Stimulated activated CD4-positive, alpha-beta T cell treated with anti-CD3 and anti-CD28 coated beads, Interleukin-2, amount 100 ng/mL, for 48 hours (primary cell): Measurements from ENCODE around the gene LDLR.
"Not testable (repeated sequence)": the region's sequence is repeated elsewhere in the genome, so short reads cannot be mapped to it uniquely, and the experiment has no call there.

Experiments used
- DNase-seq, 2 donors: peaks; one replicate each; pipeline ENCODE4 v3.0.0-alpha.2; 2020

Gene LDLR

DNA sequence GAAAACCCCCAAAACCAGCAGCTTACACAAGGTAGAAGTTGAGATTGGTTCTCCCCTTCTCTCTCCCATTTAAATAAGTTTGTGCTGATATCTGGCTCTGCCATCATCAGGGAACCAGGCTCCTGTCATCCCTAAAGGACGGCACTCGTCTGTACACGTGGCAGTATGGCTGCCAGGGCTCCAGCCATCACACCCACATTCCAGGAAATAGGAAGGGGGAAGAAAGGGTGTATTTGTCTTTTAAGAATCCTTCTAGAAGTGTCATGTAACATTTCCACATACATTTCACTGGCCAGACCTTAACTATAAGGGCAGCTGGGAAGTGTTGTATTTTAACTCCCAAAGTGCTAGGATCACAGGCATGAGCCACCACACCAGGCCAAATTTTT is 56.3 kb downstream of the LDLR start:
- DNase-seq, result no peak

GRCh38 chr19:11148001-11148400 is 58.7 kb downstream of the LDLR start:
- DNase-seq, result no peak

- DNase-seq, result no peak
These were observed 61.9 kb downstream of the LDLR start for GRCh38 chr19:11151181-11151580.

DNA sequence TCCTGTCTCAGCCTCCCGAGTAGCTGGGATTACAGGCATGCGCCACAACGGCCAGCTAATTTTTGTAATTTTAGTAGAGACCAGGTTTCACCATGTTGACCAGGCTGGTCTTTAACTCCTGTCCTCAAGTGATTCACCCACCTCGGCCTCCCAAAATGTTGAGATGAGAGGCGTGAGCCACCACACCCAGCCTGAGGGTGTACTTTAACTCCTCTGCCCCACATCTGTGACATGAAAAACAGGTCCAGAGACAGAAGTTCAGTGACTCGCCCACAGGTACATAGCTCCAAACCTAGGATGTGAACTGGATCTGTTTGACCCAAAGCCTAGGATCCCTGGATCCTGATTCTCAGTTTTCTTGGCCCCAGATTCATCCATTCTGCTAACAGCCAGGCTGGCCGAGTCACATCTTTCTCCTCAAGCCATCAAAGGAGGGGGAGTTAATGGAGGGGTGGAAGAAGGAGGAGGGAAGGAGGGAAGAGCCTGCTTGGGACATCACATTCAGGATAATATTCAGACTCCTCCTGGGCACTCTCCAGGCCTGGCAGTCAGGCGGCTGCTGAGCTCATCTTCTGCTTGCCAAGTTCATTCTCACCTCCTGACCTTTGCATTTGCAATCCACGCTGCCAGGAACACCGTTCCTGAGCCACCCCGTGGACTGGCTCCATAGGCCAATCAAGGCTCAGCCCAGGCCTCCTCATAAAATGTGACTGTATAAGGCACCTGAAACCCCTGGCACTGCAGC is 63.2 kb downstream of the LDLR start:
- no peak for DNase-seq

- DNase-seq, result no peak
These were observed 65.4 kb downstream of the LDLR start for GRCh38 chr19:11154683-11155047.

DNA sequence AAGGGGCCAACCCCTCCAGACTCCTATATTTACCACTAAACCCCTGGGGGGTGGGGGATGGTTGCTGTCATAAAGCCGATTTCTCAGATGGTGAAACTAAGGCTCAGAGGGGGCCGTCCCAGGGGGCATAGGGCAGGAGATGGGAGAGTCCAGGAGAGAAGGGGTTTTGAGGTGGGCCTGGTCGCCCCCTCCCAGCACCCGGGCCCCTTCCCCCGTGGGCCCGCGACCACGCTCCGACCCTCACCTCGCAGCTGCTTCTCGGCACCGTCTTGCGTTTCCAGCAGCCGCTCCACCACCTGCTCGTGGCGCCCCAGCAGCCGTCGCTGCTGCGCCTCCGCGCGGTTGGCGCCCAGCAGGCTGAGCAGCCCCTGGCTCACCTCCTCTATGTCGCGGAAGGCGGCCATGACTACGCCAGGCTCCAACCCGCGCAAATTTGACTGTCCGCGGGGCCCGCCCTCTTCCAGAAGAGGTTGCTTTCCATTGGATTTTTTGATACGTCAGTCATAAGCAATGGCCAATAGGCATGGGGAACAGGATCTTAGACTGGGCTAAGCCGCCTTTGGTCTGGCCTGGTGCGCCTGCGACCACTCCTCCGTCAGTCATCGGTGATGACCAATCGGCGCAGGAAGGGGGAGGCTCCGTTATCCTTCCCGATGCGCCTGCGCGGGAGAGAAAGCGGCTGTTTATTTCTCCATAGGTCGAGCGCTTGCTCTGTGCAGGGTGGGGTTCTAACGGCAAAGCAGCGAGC is 66.3 kb downstream of the LDLR start, which contains the start of gene SPC24:
Gene SPC24, minus strand, starts transcription at position 410 of the 748 bp plus-strand sequence. Its CDS starts 6 bp downstream, at position 404.
- peak; percentile 85 for DNase-seq

DNA sequence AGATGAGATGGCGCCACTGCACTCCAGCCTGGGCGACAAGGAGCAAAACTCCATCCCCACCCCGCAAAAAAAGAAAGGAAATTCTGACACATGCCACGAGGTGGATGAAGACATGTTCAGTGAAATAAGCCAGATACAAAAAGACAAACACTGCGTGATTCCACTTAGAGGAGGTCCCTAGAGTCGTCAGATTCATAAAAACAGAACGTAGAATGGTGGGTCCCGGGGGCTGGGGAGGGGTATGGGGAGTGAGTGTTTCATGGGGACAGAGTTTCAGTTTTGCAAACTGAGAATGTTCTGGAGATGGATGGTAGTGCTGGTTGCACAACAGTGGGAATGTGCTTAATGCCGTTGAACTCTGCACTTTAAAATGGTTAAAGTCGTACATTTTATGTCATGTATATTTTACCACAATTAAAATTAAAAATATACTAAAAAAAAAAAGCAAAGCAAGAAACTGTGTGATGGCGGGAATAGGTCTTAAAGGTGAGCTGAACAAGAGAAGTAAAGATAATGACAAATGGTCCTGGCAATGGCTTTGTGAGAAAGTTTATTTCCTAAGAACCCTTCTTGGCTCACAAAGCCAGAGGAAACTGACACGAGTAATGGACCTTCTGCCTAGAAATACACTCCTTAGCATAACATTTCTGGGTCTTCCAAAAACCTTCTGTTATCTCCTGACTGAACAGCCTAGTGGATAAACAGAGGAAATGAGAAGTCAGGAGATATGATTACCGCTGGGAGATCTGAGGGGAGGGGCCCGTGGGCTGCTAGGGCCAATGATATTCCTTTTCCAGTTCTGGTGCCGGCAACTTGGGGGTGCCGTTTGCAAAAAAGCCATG is 70.6 kb downstream of the LDLR start:
- no peak for DNase-seq

- not testable (repeated sequence) for DNase-seq
These were observed 71.1 kb downstream of the LDLR start for GRCh38 chr19:11160440-11160768.

GRCh38 chr19:11164296-11164695 is 75.0 kb downstream of the LDLR start:
- no peak for DNase-seq

DNA sequence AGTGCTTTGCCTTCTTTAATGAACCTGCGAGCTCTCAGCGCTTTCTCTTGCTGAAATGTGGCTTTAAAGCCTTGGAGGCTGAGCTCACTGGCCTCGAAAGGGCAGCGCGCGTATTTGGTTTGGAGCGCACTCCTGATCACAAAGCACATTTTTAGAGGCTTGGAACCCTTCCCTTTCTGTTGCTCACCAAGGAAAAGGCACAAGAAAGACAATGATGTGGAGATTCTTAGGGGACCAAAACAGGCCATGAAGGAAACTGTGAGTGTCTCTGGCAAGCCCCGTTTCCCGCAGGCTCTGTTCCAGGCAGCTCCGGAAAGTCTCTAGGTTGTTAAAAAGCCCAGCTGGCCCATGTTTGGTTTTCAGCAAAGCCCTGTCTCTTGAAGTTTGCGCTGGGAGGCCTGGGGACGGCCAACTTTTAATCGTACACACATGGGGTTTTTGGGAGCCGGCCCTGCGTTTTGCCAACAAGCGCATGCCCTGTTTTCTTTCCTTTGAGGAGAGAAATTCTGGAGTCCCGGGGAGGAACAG is 75.7 kb downstream of the LDLR start:
- no peak for DNase-seq

GRCh38 chr19:11165486-11166030 is 76.3 kb downstream of the LDLR start:
- DNase-seq, result no peak

DNA sequence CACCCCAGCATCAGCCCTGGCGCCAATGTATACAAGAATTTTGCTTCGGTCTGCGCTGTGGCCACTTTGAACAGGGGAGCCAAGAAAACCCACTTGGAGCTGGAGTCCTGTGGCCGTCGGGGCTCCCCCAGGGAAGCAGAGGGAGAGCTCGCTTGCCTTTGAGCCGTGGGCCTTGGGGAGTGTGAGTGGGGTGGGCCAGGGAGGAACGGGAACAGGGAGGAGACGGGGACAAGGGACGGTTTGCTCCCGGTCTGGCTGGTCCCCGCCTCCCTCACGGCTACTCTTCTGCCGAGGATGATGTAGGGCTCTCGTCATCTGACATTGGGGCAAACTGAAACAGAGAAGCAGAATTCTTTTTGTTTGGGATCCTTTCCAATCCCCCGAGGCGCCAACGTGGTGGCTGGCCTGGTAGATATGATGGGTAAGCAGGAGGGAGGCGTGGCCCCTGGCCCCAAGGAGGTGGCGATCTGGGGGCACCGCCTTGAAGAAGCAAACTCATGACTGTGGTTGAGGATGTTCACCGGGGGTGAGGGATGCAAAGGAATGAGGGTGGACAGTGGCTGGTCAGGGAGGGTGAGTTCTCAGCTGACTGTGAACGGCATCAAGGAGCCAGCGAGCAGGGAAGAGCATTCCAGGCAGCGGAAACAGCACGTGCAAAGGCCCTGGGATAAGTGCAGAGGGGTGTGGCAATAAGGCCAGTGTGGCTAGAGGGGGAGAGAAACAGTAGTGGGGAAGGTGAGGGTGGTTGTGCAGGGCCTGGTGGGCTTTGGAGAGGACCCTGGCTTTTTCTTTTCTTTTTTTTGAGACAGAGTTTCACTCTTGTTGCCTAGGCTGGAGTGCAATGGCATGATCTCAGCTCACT is 77.2 kb downstream of the LDLR start:
- no peak for DNase-seq

DNA sequence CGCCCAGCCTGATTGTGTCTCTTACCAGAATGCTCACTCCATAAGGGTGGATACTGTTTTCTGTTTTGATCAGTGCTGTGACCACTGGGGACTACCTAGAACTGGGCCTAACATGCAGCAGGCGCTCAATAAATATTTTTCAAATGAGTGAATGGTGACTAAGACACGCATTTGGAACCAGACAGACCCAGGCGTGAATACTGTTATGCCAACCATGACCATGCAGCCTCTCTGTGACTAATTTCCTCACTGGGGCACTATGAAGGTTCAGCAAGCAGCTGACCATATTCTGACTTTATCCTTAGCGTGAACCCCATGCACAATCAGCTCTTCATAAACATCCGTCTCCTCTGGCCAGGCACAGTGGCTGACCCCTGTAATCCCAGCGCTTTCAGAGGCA is 79.3 kb downstream of the LDLR start:
- DNase-seq, result no peak

- DNase-seq, result no peak
These were observed 80.8 kb downstream of the LDLR start for GRCh38 chr19:11169896-11170678.

- DNase-seq, result no peak
These were observed 81.9 kb downstream of the LDLR start for GRCh38 chr19:11171144-11171543.

DNA sequence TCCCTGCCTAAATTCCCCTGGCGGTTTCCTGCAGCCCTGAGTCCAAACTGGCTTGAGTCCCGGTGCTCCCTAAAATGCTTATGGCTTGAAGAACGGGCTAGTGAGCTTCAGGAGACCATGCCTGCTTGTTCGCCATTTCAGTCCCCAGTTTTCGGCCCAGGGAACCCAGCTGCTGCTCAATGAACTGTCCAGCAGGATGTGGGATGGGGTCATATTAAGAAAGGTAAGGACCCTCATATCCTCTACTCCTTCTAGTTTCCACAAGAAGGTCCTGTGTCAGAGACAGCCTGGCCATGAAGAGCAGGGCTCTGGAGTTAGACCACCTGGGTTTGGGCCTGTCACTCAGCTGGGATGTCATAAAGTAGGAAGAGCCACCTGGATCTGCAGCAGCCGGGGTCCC is 83.3 kb downstream of the LDLR start:
- no peak for DNase-seq

DNA sequence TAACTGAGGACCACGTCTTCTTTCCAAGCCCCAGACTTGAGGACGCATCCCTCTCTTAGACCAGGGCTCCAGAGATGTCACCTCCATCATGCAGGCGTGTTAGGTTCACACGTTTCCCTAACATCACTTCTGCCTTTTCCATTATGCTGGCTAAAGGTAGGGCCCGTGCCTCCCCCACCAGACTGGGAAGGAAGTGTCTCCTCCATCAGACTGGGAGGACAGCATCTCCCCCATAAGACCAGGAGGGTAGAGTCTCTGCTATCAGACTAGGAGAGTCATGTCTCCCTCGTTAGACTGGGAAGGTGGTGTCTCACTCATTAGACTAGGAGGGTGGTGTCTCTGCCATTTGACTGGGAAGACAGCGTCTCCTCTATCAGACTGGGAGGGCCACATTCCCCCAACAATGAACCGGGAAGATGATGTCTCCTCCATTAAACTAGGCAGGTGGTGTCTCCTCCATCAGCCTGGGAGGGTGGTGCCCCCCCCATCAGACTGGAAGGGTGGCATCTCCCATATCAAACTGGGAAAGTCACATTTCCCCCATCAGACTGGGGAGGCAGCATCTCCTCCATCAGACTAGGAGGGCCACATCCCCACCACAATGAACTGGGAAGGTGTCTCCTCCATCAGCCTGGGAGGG is 84.4 kb downstream of the LDLR start:
- no peak for DNase-seq

- DNase-seq, result no peak
These were observed 85.1 kb downstream of the LDLR start for GRCh38 chr19:11174336-11174735.

GRCh38 chr19:11175920-11176319 is 86.7 kb downstream of the LDLR start:
- DNase-seq, result no peak

DNA sequence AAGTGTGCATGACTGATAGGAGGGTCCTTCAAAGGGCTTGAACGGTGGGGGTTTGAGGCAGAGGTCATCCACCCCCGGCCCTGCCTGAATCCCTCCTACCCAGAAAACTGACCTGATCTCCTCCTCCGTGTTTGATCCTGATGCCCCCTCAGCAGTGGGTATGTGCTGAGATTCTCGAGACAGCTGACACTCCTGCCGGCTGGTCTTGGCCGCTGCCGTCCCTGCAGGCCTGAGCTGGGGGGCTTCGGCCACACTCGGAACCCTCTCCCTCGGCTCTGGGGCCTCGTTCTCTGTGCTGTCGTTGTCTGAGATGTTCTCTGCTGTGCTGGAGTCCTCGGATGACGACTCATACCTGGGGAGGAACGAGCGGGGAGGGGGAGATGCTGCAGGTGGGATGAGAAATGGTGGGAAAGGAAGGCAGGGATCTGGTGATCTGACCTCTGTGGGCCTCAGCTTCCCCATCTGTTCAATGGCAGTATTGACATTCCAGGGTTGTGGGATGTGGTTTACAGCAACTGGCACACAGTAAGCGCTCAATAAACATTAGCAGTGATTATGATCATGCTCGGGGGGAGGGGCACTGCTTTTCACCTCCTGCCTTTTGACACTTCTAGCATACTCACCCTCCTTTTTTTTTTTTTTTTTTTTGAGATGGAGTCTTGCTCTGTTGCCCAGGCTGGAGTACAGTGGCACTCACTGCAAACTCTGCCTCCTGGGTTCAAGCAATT is 87.4 kb downstream of the LDLR start:
- DNase-seq, result no peak
